ENCODE measurements around the gene PDE4D. TPM values are rescaled to one million over a fixed set of nuclear protein-coding genes. Genes with fewer than 3 reads are reported as not detected.

The PDE4D gene
- total RNA-seq, 4 donors from 2014 or later = 14.7 to 36.3 (median 24.7) TPM

- DNase-seq = no peak
- TF ChIP-seq, protein P1, sequence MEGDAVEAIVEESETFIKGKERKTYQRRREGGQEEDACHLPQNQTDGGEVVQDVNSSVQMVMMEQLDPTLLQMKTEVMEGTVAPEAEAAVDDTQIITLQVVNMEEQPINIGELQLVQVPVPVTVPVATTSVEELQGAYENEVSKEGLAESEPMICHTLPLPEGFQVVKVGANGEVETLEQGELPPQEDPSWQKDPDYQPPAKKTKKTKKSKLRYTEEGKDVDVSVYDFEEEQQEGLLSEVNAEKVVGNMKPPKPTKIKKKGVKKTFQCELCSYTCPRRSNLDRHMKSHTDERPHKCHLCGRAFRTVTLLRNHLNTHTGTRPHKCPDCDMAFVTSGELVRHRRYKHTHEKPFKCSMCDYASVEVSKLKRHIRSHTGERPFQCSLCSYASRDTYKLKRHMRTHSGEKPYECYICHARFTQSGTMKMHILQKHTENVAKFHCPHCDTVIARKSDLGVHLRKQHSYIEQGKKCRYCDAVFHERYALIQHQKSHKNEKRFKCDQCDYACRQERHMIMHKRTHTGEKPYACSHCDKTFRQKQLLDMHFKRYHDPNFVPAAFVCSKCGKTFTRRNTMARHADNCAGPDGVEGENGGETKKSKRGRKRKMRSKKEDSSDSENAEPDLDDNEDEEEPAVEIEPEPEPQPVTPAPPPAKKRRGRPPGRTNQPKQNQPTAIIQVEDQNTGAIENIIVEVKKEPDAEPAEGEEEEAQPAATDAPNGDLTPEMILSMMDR (IDR thresholded peaks at IDR 0.05) = no peak
- TF ChIP-seq POLR2A (IDR thresholded peaks at IDR 0.05) = no peak
- no peaks in the 10 kb centered on the region for H3K27me3 ChIP-seq
- intact Hi-C loops (cut with DNase I) = no loop called here
- H3K9me3 ChIP-seq = no peaks in the 10 kb centered on the region
- H3K4me1 ChIP-seq = no peaks in the 10 kb centered on the region
- no peaks in the 10 kb centered on the region for H3K36me3 ChIP-seq
- H3K4me3 ChIP-seq (replicated peaks in 1 of 3) = no peak overlapping the region
- no peak overlapping the region for H3K27ac ChIP-seq
These were observed 149.0 kb downstream of the PDE4D start for GRCh38 chr5:59744531-59744992.

GRCh38 chr5:59741599-59741998, 151.9 kb downstream of the PDE4D start:
- 89 to 93% methylated on average over 3 of the region's 3 CpGs for WGBS, 2 donors
- no peak overlapping the region for H3K27ac ChIP-seq
- no peaks in the 10 kb centered on the region for H3K36me3 ChIP-seq

GRCh38 chr5:59738024-59738423, 155.5 kb downstream of the PDE4D start:
- 98 to 100% methylated on average over 1 of the region's 1 CpG for WGBS, 2 donors
- no peak overlapping the region for H3K27ac ChIP-seq
- no peak for DNase-seq
- H3K27me3 ChIP-seq = no peaks in the 10 kb centered on the region
- no peak for TF ChIP-seq POLR2A (IDR thresholded peaks at IDR 0.05)
- TF ChIP-seq, protein P1 (IDR thresholded peaks at IDR 0.05) = no peak
- H3K36me3 ChIP-seq = no peaks in the 10 kb centered on the region
- H3K4me1 ChIP-seq = no peaks in the 10 kb centered on the region
- intact Hi-C loops (cut with DNase I) = no loop called here
- H3K4me3 ChIP-seq (replicated peaks in 1 of 3) = no peak overlapping the region
- H3K9me3 ChIP-seq = no peaks in the 10 kb centered on the region

More at GRCh38 chr5:59741599-59741998, 151.9 kb downstream of the PDE4D start:
- TF ChIP-seq, protein P1 (IDR thresholded peaks at IDR 0.05) = no peak
- TF ChIP-seq POLR2A (IDR thresholded peaks at IDR 0.05) = no peak
- Histone ChIP-seq H3K9me3 (no peaks in the 10 kb centered on the region), H3K4me1 (no peaks in the 10 kb centered on the region), H3K27me3 (no peaks in the 10 kb centered on the region), H3K4me3 (replicated peaks in 1 of 3) (no peak overlapping the region)
- DNase-seq = no peak
- intact Hi-C loops (cut with DNase I) = no loop called here

GRCh38 chr5:59732806-59733205, 160.7 kb downstream of the PDE4D start:
- Histone ChIP-seq H3K36me3 (no peaks in the 10 kb centered on the region), H3K4me3 (replicated peaks in 1 of 3) (no peak overlapping the region), H3K4me1 (no peaks in the 10 kb centered on the region), H3K27ac (no peak overlapping the region), H3K27me3 (no peaks in the 10 kb centered on the region), H3K9me3 (no peaks in the 10 kb centered on the region)
- intact Hi-C loops (cut with DNase I) = no loop called here
- TF ChIP-seq, protein P1 (IDR thresholded peaks at IDR 0.05) = no peak
- TF ChIP-seq POLR2A (IDR thresholded peaks at IDR 0.05) = no peak
- DNase-seq = no peak

- TF ChIP-seq, protein P1 (IDR thresholded peaks at IDR 0.05) = no peak
- no peak for TF ChIP-seq POLR2A (IDR thresholded peaks at IDR 0.05)
- WGBS, 2 donors = 67 to 84% methylated on average over 2 of the region's 2 CpGs
- Histone ChIP-seq H3K36me3 (no peaks in the 10 kb centered on the region), H3K27me3 (no peaks in the 10 kb centered on the region), H3K9me3 (no peaks in the 10 kb centered on the region), H3K27ac (no peak overlapping the region), H3K4me3 (replicated peaks in 1 of 3) (no peak overlapping the region), H3K4me1 (no peaks in the 10 kb centered on the region)
- DNase-seq = no peak
- intact Hi-C loops (cut with DNase I) = no loop called here
These were observed 161.2 kb downstream of the PDE4D start for GRCh38 chr5:59732301-59732700.
